ENCODE results near the gene SSU72.
A peak's percentile ranks its signal among the peaks of the same experiment; 100 is the strongest.

Gene SSU72

GRCh38 chr1:1614204-1614953 is 39.7 kb upstream of the SSU72 start:
- TF ChIP-seq POLR2A (IDR thresholded peaks at IDR 0.05; ENCODE audit: extremely low read depth, insufficient read length) (no peak), MYC (IDR thresholded peaks at IDR 0.05; ENCODE audit: low read depth, low read length) (0 out of 2 replicates have a peak, but pooled peaks have one; percentile 58)
- TF ChIP-seq, protein P1, sequence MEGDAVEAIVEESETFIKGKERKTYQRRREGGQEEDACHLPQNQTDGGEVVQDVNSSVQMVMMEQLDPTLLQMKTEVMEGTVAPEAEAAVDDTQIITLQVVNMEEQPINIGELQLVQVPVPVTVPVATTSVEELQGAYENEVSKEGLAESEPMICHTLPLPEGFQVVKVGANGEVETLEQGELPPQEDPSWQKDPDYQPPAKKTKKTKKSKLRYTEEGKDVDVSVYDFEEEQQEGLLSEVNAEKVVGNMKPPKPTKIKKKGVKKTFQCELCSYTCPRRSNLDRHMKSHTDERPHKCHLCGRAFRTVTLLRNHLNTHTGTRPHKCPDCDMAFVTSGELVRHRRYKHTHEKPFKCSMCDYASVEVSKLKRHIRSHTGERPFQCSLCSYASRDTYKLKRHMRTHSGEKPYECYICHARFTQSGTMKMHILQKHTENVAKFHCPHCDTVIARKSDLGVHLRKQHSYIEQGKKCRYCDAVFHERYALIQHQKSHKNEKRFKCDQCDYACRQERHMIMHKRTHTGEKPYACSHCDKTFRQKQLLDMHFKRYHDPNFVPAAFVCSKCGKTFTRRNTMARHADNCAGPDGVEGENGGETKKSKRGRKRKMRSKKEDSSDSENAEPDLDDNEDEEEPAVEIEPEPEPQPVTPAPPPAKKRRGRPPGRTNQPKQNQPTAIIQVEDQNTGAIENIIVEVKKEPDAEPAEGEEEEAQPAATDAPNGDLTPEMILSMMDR (IDR thresholded peaks at IDR 0.05; ENCODE audit: low read depth, low read length): no peak
- TF ChIP-seq, protein P2, sequence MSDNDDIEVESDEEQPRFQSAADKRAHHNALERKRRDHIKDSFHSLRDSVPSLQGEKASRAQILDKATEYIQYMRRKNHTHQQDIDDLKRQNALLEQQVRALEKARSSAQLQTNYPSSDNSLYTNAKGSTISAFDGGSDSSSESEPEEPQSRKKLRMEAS (IDR thresholded peaks at IDR 0.05; ENCODE audit: low read depth, low read length): peak; percentile 74
- peak; percentile 89 for DNase-seq (ENCODE audit: low read depth)

GRCh38 chr1:1613509-1614082 is 38.9 kb upstream of the SSU72 start:
- TF ChIP-seq MYC (IDR thresholded peaks at IDR 0.05; ENCODE audit: low read depth, low read length) (no peak), POLR2A (IDR thresholded peaks at IDR 0.05; ENCODE audit: extremely low read depth, insufficient read length) (no peak)
- TF ChIP-seq, protein P2 (IDR thresholded peaks at IDR 0.05; ENCODE audit: low read depth, low read length): no peak
- TF ChIP-seq, protein P1 (IDR thresholded peaks at IDR 0.05; ENCODE audit: low read depth, low read length): no peak
- peak overlapping the region; percentile 74 for H3K4me3 ChIP-seq (ENCODE audit: low read depth, low read length)
- DNase-seq (ENCODE audit: low read depth): no peak

More at GRCh38 chr1:1614204-1614953, 39.7 kb upstream of the SSU72 start:
- H3K4me3 ChIP-seq (ENCODE audit: low read depth, low read length): peak overlapping the region; percentile 74

DNA sequence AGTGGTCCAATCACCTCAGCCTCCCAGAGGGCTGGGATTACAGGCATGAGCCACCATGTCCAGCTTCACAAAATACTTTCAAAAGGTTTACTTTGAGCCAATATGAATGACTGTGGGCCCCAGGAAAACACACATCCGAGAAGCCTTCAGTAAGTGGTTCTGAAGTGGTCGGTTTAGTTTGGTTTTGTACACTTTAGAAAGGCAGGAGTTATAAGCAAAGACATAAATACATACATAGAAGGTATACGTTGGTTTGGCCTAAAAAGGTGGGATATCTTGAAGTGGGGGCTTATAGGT is 37.4 kb upstream of the SSU72 start:
- DNase-seq (ENCODE audit: low read depth): no peak
- H3K4me3 ChIP-seq (ENCODE audit: low read depth, low read length): no peak overlapping the region
- TF ChIP-seq MYC (IDR thresholded peaks at IDR 0.05; ENCODE audit: low read depth, low read length) (no peak), POLR2A (IDR thresholded peaks at IDR 0.05; ENCODE audit: extremely low read depth, insufficient read length) (no peak)
- TF ChIP-seq, protein P2 (IDR thresholded peaks at IDR 0.05; ENCODE audit: low read depth, low read length): no peak
- TF ChIP-seq, protein P1 (IDR thresholded peaks at IDR 0.05; ENCODE audit: low read depth, low read length): no peak

GRCh38 chr1:1610796-1611195 is 36.1 kb upstream of the SSU72 start:
- no peak for DNase-seq (ENCODE audit: low read depth)
- H3K4me3 ChIP-seq (ENCODE audit: low read depth, low read length): no peak overlapping the region
- TF ChIP-seq MYC (IDR thresholded peaks at IDR 0.05; ENCODE audit: low read depth, low read length) (no peak), POLR2A (IDR thresholded peaks at IDR 0.05; ENCODE audit: extremely low read depth, insufficient read length) (no peak)
- TF ChIP-seq, protein P1 (IDR thresholded peaks at IDR 0.05; ENCODE audit: low read depth, low read length): no peak
- TF ChIP-seq, protein P2 (IDR thresholded peaks at IDR 0.05; ENCODE audit: low read depth, low read length): no peak

DNA sequence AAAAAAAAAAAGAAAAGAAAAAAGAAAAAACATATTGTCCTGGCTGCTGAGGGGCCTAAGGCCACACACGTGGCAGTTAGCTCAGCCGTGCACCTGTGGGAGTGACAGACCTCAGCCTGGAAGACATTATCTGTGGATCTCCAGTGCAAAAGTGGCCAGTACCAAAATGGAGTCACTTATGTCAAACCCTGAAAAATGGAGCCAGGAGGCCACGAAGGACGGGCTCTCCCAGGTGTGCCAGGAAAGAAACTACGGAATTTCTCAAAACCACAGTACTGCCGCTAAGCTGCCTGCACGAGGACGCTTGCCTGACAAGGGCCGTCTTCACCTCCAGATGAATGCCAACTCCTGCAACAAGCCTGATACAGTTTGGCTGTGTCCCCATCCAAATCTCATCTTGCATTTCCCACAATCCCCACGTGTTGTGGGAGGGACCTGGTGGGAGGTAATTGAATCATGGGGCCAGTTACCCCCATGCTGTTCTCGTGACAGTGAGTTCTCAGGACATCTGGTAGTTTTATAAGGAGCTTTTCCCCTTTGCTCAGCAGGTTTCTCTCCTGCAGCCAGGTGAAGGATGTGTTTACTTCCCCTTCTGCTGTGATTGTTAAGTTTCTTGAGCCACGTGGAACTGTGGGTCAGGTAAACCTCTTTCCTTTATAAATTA is 35.3 kb upstream of the SSU72 start:
- no peak for DNase-seq (ENCODE audit: low read depth)
- H3K4me3 ChIP-seq (ENCODE audit: low read depth, low read length): no peak overlapping the region
- TF ChIP-seq, protein P1 (IDR thresholded peaks at IDR 0.05; ENCODE audit: low read depth, low read length): no peak

Measured in NB4 (cell line).